ENCODE measurements around the gene PEX5L.

- TF ChIP-seq E2F5 (CRISPR knock-in tag; IDR thresholded peaks at IDR 0.05) = no peak
- no peak for TF ChIP-seq TP53 (CRISPR knock-in tag; IDR thresholded peaks at IDR 0.05)
- TF ChIP-seq ZBTB43 (CRISPR knock-in tag; IDR thresholded peaks at IDR 0.05) = no peak
- no peak for TF ChIP-seq ZNF263 (CRISPR knock-in tag; IDR thresholded peaks at IDR 0.05; ENCODE audit: low read depth)
- no peak for TF ChIP-seq NFE2L1 (CRISPR knock-in tag; IDR thresholded peaks at IDR 0.05)
- TF ChIP-seq CTCF (IDR thresholded peaks at IDR 0.05) = no peak
- TF ChIP-seq NFATC4 (CRISPR knock-in tag; IDR thresholded peaks at IDR 0.05) = no peak
- no peak for TF ChIP-seq NR2C2 (CRISPR knock-in tag; IDR thresholded peaks at IDR 0.05)
- no peak for TF ChIP-seq ATF2 (CRISPR knock-in tag; IDR thresholded peaks at IDR 0.05; ENCODE audit: borderline replicate concordance, low read depth)
- TF ChIP-seq CREB1 (CRISPR knock-in tag; IDR thresholded peaks at IDR 0.05) = no peak
- TF ChIP-seq SP1 (CRISPR knock-in tag; conservative IDR thresholded peaks at IDR 0.05) = no peak
- no peak for TF ChIP-seq ZNF512 (CRISPR knock-in tag; IDR thresholded peaks at IDR 0.05; ENCODE audit: borderline replicate concordance)
- no peak for TF ChIP-seq JUN (CRISPR knock-in tag; IDR thresholded peaks at IDR 0.05)
Measured at GRCh38 chr3:179867961-179868360, 168.8 kb downstream of the PEX5L start.

Data from WTC11 (cell line).